DND-41 (cell line): ENCODE data around the gene SOX4.

Experiments used
- EZH2 ChIP-seq: IDR thresholded peaks from 3 replicates; pipeline ENCODE4 v1.6.1; 2012; ENCODE audit warnings: borderline replicate concordance, low read depth, mild to moderate bottlenecking, moderate library complexity, low read length, inconsistent platforms; ENCODE audit not compliant: severe bottlenecking
- TF ChIP-seq, protein P1 (sequence below): IDR thresholded peaks from 2 replicates; pipeline ENCODE4 v1.5.1; 2012; ENCODE audit warnings: borderline replicate concordance, low read length, moderate library complexity, mild to moderate bottlenecking; ENCODE audit not compliant: poor library complexity, severe bottlenecking; ENCODE audit errors: extremely low read depth

DNA sequence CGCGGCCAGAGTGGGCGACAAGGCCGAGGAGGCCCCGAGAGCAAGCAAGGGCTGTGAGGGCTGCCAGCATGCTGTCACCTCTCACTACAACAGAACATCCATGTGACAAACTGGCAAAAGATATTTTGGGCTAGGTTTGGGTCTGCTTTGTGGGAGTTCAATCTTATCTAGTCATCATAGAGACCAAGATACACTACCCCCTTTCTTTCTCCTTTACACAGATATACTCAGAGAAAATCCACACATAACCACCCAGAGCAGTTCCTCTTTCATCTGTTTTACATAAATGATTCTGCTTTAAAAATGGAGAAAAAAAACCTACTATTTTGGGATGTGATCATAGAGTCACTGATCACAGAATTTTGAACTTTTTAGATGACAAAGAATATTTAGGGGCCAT, 16.8 kb downstream of the SOX4 start:
- TF ChIP-seq, protein P1, sequence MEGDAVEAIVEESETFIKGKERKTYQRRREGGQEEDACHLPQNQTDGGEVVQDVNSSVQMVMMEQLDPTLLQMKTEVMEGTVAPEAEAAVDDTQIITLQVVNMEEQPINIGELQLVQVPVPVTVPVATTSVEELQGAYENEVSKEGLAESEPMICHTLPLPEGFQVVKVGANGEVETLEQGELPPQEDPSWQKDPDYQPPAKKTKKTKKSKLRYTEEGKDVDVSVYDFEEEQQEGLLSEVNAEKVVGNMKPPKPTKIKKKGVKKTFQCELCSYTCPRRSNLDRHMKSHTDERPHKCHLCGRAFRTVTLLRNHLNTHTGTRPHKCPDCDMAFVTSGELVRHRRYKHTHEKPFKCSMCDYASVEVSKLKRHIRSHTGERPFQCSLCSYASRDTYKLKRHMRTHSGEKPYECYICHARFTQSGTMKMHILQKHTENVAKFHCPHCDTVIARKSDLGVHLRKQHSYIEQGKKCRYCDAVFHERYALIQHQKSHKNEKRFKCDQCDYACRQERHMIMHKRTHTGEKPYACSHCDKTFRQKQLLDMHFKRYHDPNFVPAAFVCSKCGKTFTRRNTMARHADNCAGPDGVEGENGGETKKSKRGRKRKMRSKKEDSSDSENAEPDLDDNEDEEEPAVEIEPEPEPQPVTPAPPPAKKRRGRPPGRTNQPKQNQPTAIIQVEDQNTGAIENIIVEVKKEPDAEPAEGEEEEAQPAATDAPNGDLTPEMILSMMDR: no peak
- TF ChIP-seq EZH2: no peak
